ENCODE data around the gene CCDC9B.

The CCDC9B gene

GRCh38 chr15:40295877-40296560 is 44.7 kb downstream of the CCDC9B start:
- no peaks in the 10 kb centered on the region for H3K36me3 ChIP-seq (ENCODE audit: control insufficient read depth, low read length)
- no peaks in the 10 kb centered on the region for H3F3A ChIP-seq (ENCODE audit: control insufficient read depth, insufficient read depth)
- H3K27ac ChIP-seq (ENCODE audit: low read depth, low read length): no peak overlapping the region

GRCh38 chr15:40295297-40295696 is 45.4 kb downstream of the CCDC9B start:
- Histone ChIP-seq H3K36me3 (ENCODE audit: control insufficient read depth, low read length) (no peaks in the 10 kb centered on the region), H4K20me1 (ENCODE audit: control insufficient read depth, insufficient read depth, low read depth, low read length) (no peaks in the 10 kb centered on the region), H3K9me3 (ENCODE audit: control insufficient read depth, insufficient read depth, low read length) (no peaks in the 10 kb centered on the region), H3K27ac (ENCODE audit: low read depth, low read length) (no peak overlapping the region), H3K4me3 (ENCODE audit: low read length) (no peak overlapping the region), H3K4me2 (ENCODE audit: low read length) (no peak overlapping the region), H3K9me2 (replicated peaks; ENCODE audit: control insufficient read depth, low read length) (no peaks in the 10 kb centered on the region), H3K79me2 (ENCODE audit: control insufficient read depth, low read length) (no peaks in the 10 kb centered on the region), H3F3A (ENCODE audit: control insufficient read depth, insufficient read depth) (no peaks in the 10 kb centered on the region), H3K27me3 (ENCODE audit: control insufficient read depth, low read length) (no peaks in the 10 kb centered on the region), H3K4me1 (ENCODE audit: control insufficient read depth, low read length) (peaks cover 1% of the 10 kb centered on the region)
- TF ChIP-seq CTCF (IDR thresholded peaks at IDR 0.05; ENCODE audit: low read depth, low read length, poor library complexity, severe bottlenecking) (no peak), EZH2phosphoT487 (IDR thresholded peaks at IDR 0.05; ENCODE audit: borderline replicate concordance, low read length) (no peak)

More at GRCh38 chr15:40295877-40296560, 44.7 kb downstream of the CCDC9B start:
- Histone ChIP-seq H3K4me1 (ENCODE audit: control insufficient read depth, low read length) (no peaks in the 10 kb centered on the region), H3K4me3 (ENCODE audit: low read length) (no peak overlapping the region), H4K20me1 (ENCODE audit: control insufficient read depth, insufficient read depth, low read depth, low read length) (no peaks in the 10 kb centered on the region), H3K9me3 (ENCODE audit: control insufficient read depth, insufficient read depth, low read length) (no peaks in the 10 kb centered on the region), H3K79me2 (ENCODE audit: control insufficient read depth, low read length) (no peaks in the 10 kb centered on the region), H3K4me2 (ENCODE audit: low read length) (no peak overlapping the region), H3K9me2 (replicated peaks; ENCODE audit: control insufficient read depth, low read length) (no peaks in the 10 kb centered on the region), H3K27me3 (ENCODE audit: control insufficient read depth, low read length) (no peaks in the 10 kb centered on the region)
- TF ChIP-seq CTCF (IDR thresholded peaks at IDR 0.05; ENCODE audit: low read depth, low read length, poor library complexity, severe bottlenecking): no peak
- no peak for TF ChIP-seq EZH2phosphoT487 (IDR thresholded peaks at IDR 0.05; ENCODE audit: borderline replicate concordance, low read length)

- TF ChIP-seq EZH2phosphoT487 (IDR thresholded peaks at IDR 0.05; ENCODE audit: borderline replicate concordance, low read length): no peak
- TF ChIP-seq CTCF (IDR thresholded peaks at IDR 0.05; ENCODE audit: low read depth, low read length, poor library complexity, severe bottlenecking): no peak
- no peak overlapping the region for H3K4me2 ChIP-seq (ENCODE audit: low read length)
- no peaks in the 10 kb centered on the region for H4K20me1 ChIP-seq (ENCODE audit: control insufficient read depth, insufficient read depth, low read depth, low read length)
- no peaks in the 10 kb centered on the region for H3K27me3 ChIP-seq (ENCODE audit: control insufficient read depth, low read length)
- no peaks in the 10 kb centered on the region for H3K36me3 ChIP-seq (ENCODE audit: control insufficient read depth, low read length)
- no peaks in the 10 kb centered on the region for H3K79me2 ChIP-seq (ENCODE audit: control insufficient read depth, low read length)
- H3K9me2 ChIP-seq (replicated peaks; ENCODE audit: control insufficient read depth, low read length): no peaks in the 10 kb centered on the region
- peaks cover 11% of the 10 kb centered on the region for H3K4me1 ChIP-seq (ENCODE audit: control insufficient read depth, low read length)
- H3K4me3 ChIP-seq (ENCODE audit: low read length): no peak overlapping the region
- H3K9me3 ChIP-seq (ENCODE audit: control insufficient read depth, insufficient read depth, low read length): no peaks in the 10 kb centered on the region
- no peak overlapping the region for H3K27ac ChIP-seq (ENCODE audit: low read depth, low read length)
- no peaks in the 10 kb centered on the region for H3F3A ChIP-seq (ENCODE audit: control insufficient read depth, insufficient read depth)
Measured at GRCh38 chr15:40293905-40294895, 46.5 kb downstream of the CCDC9B start.
